Lung (tissue), 12 donors: ENCODE results near the gene FHL3. TPM values are rescaled to one million over a fixed set of nuclear protein-coding genes. Genes with fewer than 3 reads are reported as not detected.
A peak's percentile ranks its signal among the peaks of the same experiment; 100 is the strongest.

Experiments used
- ATAC-seq: fragments of 200-7000 bp; cut with Tn5 transposase; one replicate; pipeline ENCODE4 v1.9.1; 2020; ENCODE audit warnings: moderate number of reproducible peaks; ENCODE audit not compliant: insufficient read depth, low FRiP score
- DNase-seq, 3 donors: peaks; one replicate each; pipeline ENCODE4 v3.0.0-alpha.2; 2013 to 2017
- H3K27ac ChIP-seq, 2 donors: one replicate each; pipeline ENCODE4 v1.5.1; 2013; ENCODE audit warnings: mild to moderate bottlenecking in 2 of 2, moderate library complexity in 2 of 2, control low read depth in 1 of 2, inconsistent platforms in 1 of 2, low read depth in 1 of 2, low read length in 1 of 2
- H3K27me3 ChIP-seq, 3 donors: one replicate each; pipeline ENCODE4 v1.5.1; 2013; ENCODE audit warnings: low read length in 2 of 3; ENCODE audit not compliant: control insufficient read depth in 3 of 3, insufficient read depth in 3 of 3
- H3K36me3 ChIP-seq, 4 donors: one replicate each; pipeline ENCODE4 v1.5.1; 2013; ENCODE audit warnings: low read length in 4 of 4, mild to moderate bottlenecking in 1 of 4, moderate library complexity in 1 of 4; ENCODE audit not compliant: control insufficient read depth in 4 of 4, insufficient read depth in 4 of 4
- H3K4me1 ChIP-seq, 5 donors: one replicate each; pipeline ENCODE4 v1.5.1; 2013; ENCODE audit warnings: low read length in 5 of 5, mild to moderate bottlenecking in 2 of 5, moderate library complexity in 1 of 5; ENCODE audit not compliant: control insufficient read depth in 5 of 5, insufficient read depth in 5 of 5
- H3K4me3 ChIP-seq: one replicate; pipeline ENCODE4 v1.5.1; 2013; ENCODE audit warnings: mild to moderate bottlenecking, control low read depth, moderate library complexity
- H3K9ac ChIP-seq, 2 donors: one replicate each; pipeline ENCODE4 v1.5.1; 2013; ENCODE audit warnings: low read length in 2 of 2, control low read depth in 1 of 2; ENCODE audit not compliant: insufficient read depth in 1 of 2
- H3K9me3 ChIP-seq, 4 donors: one replicate each; pipeline ENCODE4 v1.5.1; 2013; ENCODE audit warnings: low read length in 3 of 4, mild to moderate bottlenecking in 1 of 4, moderate library complexity in 1 of 4; ENCODE audit not compliant: control insufficient read depth in 4 of 4, insufficient read depth in 3 of 4
- WGBS, 2 donors: extraction: QIAGEN DNeasy Blood & Tissue Kit; methylation state at CpG; one replicate each; pipeline ENCODE4 v1.1.7; 2013; 5-methylcytosine and 5-hydroxymethylcytosine counted together
- polyA plus RNA-seq, 2 donors: library from polyadenylated mRNA; stranded (reverse); fragments of 200-250 nt; gene quantifications; one replicate each; pipeline ENCODE4 v1.2.1, GENCODE V29; 2013
- total RNA-seq, 2 donors: library from RNA; depleted of rRNA in 1 of 2; stranded (reverse); fragments of >200 nt in 1 of 2; gene quantifications; one replicate each; pipeline ENCODE4 v1.2.1, GENCODE V29; 2014 to 2021
- TF ChIP-seq, protein P1 (sequence below): IDR thresholded peaks from 2 replicates; pipeline ENCODE4 v1.5.1; 2012; ENCODE audit warnings: mild to moderate bottlenecking; ENCODE audit errors: control extremely low read depth, extremely low read depth
- donor health status: control.
- donor health status: control.
- donor health status: Bipolar disorder and iron deficiency.
- donor health status: healthy.
- donor health status: DM: yes; HTN: yes; CAD: no.

The FHL3 gene
- total and polyA plus RNA-seq, 4 donors: 10.0 to 33.1 (median 23.9) TPM

- H3K36me3 ChIP-seq: peaks cover 0 to 3% (median 1%) of the 10 kb centered on the region in 4 donors
- H3K9ac ChIP-seq: no peak overlapping the region
- TF ChIP-seq, protein P1, sequence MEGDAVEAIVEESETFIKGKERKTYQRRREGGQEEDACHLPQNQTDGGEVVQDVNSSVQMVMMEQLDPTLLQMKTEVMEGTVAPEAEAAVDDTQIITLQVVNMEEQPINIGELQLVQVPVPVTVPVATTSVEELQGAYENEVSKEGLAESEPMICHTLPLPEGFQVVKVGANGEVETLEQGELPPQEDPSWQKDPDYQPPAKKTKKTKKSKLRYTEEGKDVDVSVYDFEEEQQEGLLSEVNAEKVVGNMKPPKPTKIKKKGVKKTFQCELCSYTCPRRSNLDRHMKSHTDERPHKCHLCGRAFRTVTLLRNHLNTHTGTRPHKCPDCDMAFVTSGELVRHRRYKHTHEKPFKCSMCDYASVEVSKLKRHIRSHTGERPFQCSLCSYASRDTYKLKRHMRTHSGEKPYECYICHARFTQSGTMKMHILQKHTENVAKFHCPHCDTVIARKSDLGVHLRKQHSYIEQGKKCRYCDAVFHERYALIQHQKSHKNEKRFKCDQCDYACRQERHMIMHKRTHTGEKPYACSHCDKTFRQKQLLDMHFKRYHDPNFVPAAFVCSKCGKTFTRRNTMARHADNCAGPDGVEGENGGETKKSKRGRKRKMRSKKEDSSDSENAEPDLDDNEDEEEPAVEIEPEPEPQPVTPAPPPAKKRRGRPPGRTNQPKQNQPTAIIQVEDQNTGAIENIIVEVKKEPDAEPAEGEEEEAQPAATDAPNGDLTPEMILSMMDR: no peak
- peaks cover 0 to 54% (median 34%) of the 10 kb centered on the region in 5 donors for H3K4me1 ChIP-seq
- H3K4me3 ChIP-seq: peak overlapping the region; percentile 63
- no peak for DNase-seq
- H3K27ac ChIP-seq: peak overlapping the region in 1 of 2 donors; percentile 9
- H3K9me3 ChIP-seq: peaks cover 0 to 2% (median 0%) of the 10 kb centered on the region in 4 donors
- no peak for ATAC-seq
- WGBS, 2 donors: 70 to 80% methylated on average over 8 of the region's 8 CpGs
- no peaks in the 10 kb centered on the region for H3K27me3 ChIP-seq
These were observed 1.8 kb downstream of the FHL3 start for GRCh38 chr1:38003261-38004250.

- Histone ChIP-seq H3K9ac (no peak overlapping the region), H3K27me3 (no peaks in the 10 kb centered on the region), H3K4me1 (peaks cover 0 to 64% (median 35%) of the 10 kb centered on the region in 5 donors), H3K27ac (peak overlapping the region; percentile 75 to 95), H3K36me3 (peaks cover 0 to 10% (median 8%) of the 10 kb centered on the region in 4 donors), H3K4me3 (no peak overlapping the region), H3K9me3 (peaks cover 0 to 2% (median 0%) of the 10 kb centered on the region in 4 donors)
- DNase-seq: peak; percentile 73 to 84 (median 81)
- no peak for ATAC-seq
- TF ChIP-seq, protein P1: no peak
- WGBS, 2 donors: 37 to 47% methylated on average over 13 of the region's 13 CpGs
These were observed 4.5 kb downstream of the FHL3 start for GRCh38 chr1:38000529-38001455.

DNA sequence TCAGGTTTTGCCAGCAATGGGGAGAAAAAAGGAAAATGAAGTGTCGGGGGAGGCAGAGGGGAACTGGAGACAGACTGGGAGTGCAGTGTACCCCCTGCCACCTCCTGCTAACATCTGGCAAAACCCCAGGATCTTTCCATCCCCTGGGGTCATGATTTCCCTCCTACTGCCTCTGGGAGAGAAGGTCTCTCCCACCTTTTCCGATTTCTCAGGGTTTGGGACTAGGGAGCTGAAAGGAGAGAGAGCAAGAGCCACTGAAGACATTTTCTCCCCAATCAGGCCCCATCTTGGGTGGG lies 5.1 kb downstream of the FHL3 start:
- peaks cover 0 to 69% (median 37%) of the 10 kb centered on the region in 5 donors for H3K4me1 ChIP-seq
- peak overlapping the region; percentile 75 to 95 for H3K27ac ChIP-seq
- H3K27me3 ChIP-seq: no peaks in the 10 kb centered on the region
- no peak for ATAC-seq
- no peak overlapping the region for H3K4me3 ChIP-seq
- DNase-seq: no peak
- H3K9ac ChIP-seq: peak overlapping the region in 1 of 2 donors; percentile 66
- peaks cover 0 to 2% (median 0%) of the 10 kb centered on the region in 4 donors for H3K9me3 ChIP-seq
- TF ChIP-seq, protein P1: no peak
- H3K36me3 ChIP-seq: peaks cover 0 to 10% (median 8%) of the 10 kb centered on the region in 4 donors
- WGBS, 2 donors: 37 to 47% methylated on average over 2 of the region's 2 CpGs
